IMR-90 (cell line): ENCODE results near the gene ITPR2. TPM values are rescaled to one million over a fixed set of nuclear protein-coding genes. Genes with fewer than 3 reads are reported as not detected.

ENCODE experiments used
- ATAC-seq: fragments of 200-7000 bp; cut with Tn5 transposase; 2 replicates; pipeline ENCODE4 v1.9.1; 2020; ENCODE audit warnings: low read depth, mild to moderate bottlenecking, moderate library complexity
- BruUV-seq: library from RNA; stranded (reverse); fragments of 400-500 nt; replicated peaks from 2 replicates; lab custom pipeline; 2021; lab: Mats Ljungman, UMichigan
- CTCF ChIA-PET: fragments of 300-600 bp; formaldehyde crosslinking; extraction: SDS; loops from one replicate; lab custom pipeline; 2021; ENCODE audit warnings: antibody characterized with exemption; lab: Yijun Ruan, JAX
- POLR2A ChIA-PET: fragments of 300-600 bp; sonication (Branson Sonifier 250); formaldehyde crosslinking; loops from one replicate; lab custom pipeline; 2022; ENCODE audit warnings: antibody characterized with exemption; ENCODE audit not compliant: unreplicated experiment; lab: Charles Lee
- DNase-seq: peaks from one replicate; pipeline ENCODE4 v3.0.0; 2013
- H2AFZ ChIP-seq: replicated peaks from 2 replicates; pipeline ENCODE3; 2013; ENCODE audit warnings: low read length, mild to moderate bottlenecking; ENCODE audit not compliant: poor library complexity
- H2AK5ac ChIP-seq: 2 replicates; pipeline ENCODE4 v1.6.1; 2013; ENCODE audit warnings: low read depth, low read length, inconsistent platforms
- H2AK9ac ChIP-seq: replicated peaks from 2 replicates; pipeline ENCODE3; 2013; ENCODE audit warnings: mild to moderate bottlenecking, low read depth, low read length, moderate library complexity; ENCODE audit not compliant: poor library complexity
- H2BK120ac ChIP-seq: 2 replicates; pipeline ENCODE4 v1.6.1; 2013; ENCODE audit warnings: low read depth, low read length, inconsistent platforms
- H2BK15ac ChIP-seq: 3 replicates; pipeline ENCODE4 v1.6.1; 2013; ENCODE audit warnings: low read depth, low read length, inconsistent platforms
- H2BK20ac ChIP-seq: 2 replicates; pipeline ENCODE4 v1.6.1; 2013; ENCODE audit warnings: low read depth, mild to moderate bottlenecking, inconsistent platforms, low read length, moderate library complexity
- H2BK5ac ChIP-seq: 2 replicates; pipeline ENCODE4 v1.6.1; 2013; ENCODE audit warnings: mild to moderate bottlenecking, low read depth, low read length, inconsistent platforms; ENCODE audit not compliant: poor library complexity, severe bottlenecking
- H3K14ac ChIP-seq: replicated peaks from 2 replicates; pipeline ENCODE4 v1.6.1; 2013; ENCODE audit warnings: low read depth, low read length, inconsistent platforms
- H3K18ac ChIP-seq: 2 replicates; pipeline ENCODE4 v1.6.1; 2013; ENCODE audit warnings: low read depth, low read length, control low read depth
- H3K23ac ChIP-seq: 2 replicates; pipeline ENCODE4 v1.6.1; 2013; ENCODE audit warnings: low read depth, low read length, inconsistent platforms
- H3K27ac ChIP-seq: 2 replicates; pipeline ENCODE4 v1.5.1; 2013; ENCODE audit warnings: mild to moderate bottlenecking, control low read depth, low read length; ENCODE audit not compliant: insufficient read depth
- H3K27me3 ChIP-seq: 2 replicates; pipeline ENCODE4 v1.6.1; 2013; ENCODE audit warnings: low read length; ENCODE audit not compliant: control insufficient read depth, insufficient read depth
- H3K36me3 ChIP-seq: 2 replicates; pipeline ENCODE4 v1.6.1; 2013; ENCODE audit warnings: low read length, mixed read lengths; ENCODE audit not compliant: control insufficient read depth, insufficient read depth
- H3K4ac ChIP-seq: 2 replicates; pipeline ENCODE4 v1.6.1; 2013; ENCODE audit warnings: low read depth, low read length, inconsistent platforms
- H3K4me1 ChIP-seq: 2 replicates; pipeline ENCODE4 v1.6.1; 2013; ENCODE audit warnings: low read length, mixed read lengths; ENCODE audit not compliant: control insufficient read depth, insufficient read depth
- H3K4me2 ChIP-seq: 2 replicates; pipeline ENCODE4 v1.6.1; 2013; ENCODE audit warnings: low read depth, mild to moderate bottlenecking, control low read depth, low read length, moderate library complexity
- H3K4me3 ChIP-seq: 2 replicates; pipeline ENCODE4 v1.5.1; 2013; ENCODE audit warnings: low read depth, mild to moderate bottlenecking, control low read depth, low read length, moderate library complexity; ENCODE audit not compliant: insufficient read depth
- H3K56ac ChIP-seq: 2 replicates; pipeline ENCODE4 v1.6.1; 2013; ENCODE audit warnings: low read length, inconsistent platforms; ENCODE audit not compliant: insufficient read depth; ENCODE audit errors: extremely low read depth
- H3K79me1 ChIP-seq, 2 experiments: 2 replicates each; pipeline ENCODE4 v1.6.1; 2013; ENCODE audit warnings: low read length in 2 of 2, inconsistent platforms in 1 of 2, low read depth in 1 of 2
- H3K9ac ChIP-seq: 2 replicates; pipeline ENCODE4 v1.6.1; 2013; ENCODE audit warnings: low read depth, low read length, control low read depth
- H3K9me1 ChIP-seq: 2 replicates; pipeline ENCODE4 v1.6.1; 2013; ENCODE audit warnings: low read length, inconsistent platforms; ENCODE audit not compliant: insufficient read depth
- H3K9me3 ChIP-seq: 2 replicates; pipeline ENCODE4 v1.6.1; 2013; ENCODE audit warnings: low read length; ENCODE audit not compliant: control insufficient read depth, insufficient read depth
- H4K20me1 ChIP-seq: 2 replicates; pipeline ENCODE4 v1.6.1; 2013; ENCODE audit warnings: low read length, inconsistent platforms; ENCODE audit not compliant: insufficient read depth
- H4K5ac ChIP-seq: 2 replicates; pipeline ENCODE4 v1.6.1; 2013; ENCODE audit warnings: mild to moderate bottlenecking, low read depth, low read length, control low read depth
- H4K8ac ChIP-seq, 2 experiments: 2 replicates each; pipeline ENCODE4 v1.6.1; 2013; ENCODE audit warnings: low read depth in 2 of 2, low read length in 2 of 2, control low read depth in 1 of 2, inconsistent platforms in 1 of 2
- H4K91ac ChIP-seq: 2 replicates; pipeline ENCODE4 v1.6.1; 2013; ENCODE audit warnings: low read depth, low read length, inconsistent platforms; ENCODE audit not compliant: insufficient read depth
- BHLHE40 ChIP-seq: fragments of 150-350 bp; IDR thresholded peaks from 2 replicates; pipeline ENCODE4 v1.6.1; 2016; ENCODE audit warnings: mild to moderate bottlenecking, low read depth, low read length
- CEBPB ChIP-seq: IDR thresholded peaks from 2 replicates; pipeline ENCODE4 v1.6.1; 2012; ENCODE audit warnings: low read depth, low read length, improper control_type of control experiment
- CHD1 ChIP-seq: IDR thresholded peaks from 2 replicates; pipeline ENCODE4 v1.6.1; 2012; ENCODE audit warnings: low read depth, low read length, improper control_type of control experiment
- FOS ChIP-seq: fragments of 150-350 bp; IDR thresholded peaks from 2 replicates; pipeline ENCODE4 v1.6.1; 2016; ENCODE audit warnings: low read depth, low read length
- MAFK ChIP-seq: IDR thresholded peaks from 2 replicates; pipeline ENCODE4 v1.6.1; 2012; ENCODE audit warnings: low read depth, low read length, improper control_type of control experiment
- MAZ ChIP-seq: IDR thresholded peaks from 2 replicates; pipeline ENCODE4 v1.6.1; 2012; ENCODE audit warnings: low read depth, mild to moderate bottlenecking, low read length, improper control_type of control experiment, moderate library complexity, borderline replicate concordance
- MXI1 ChIP-seq: IDR thresholded peaks from 2 replicates; pipeline ENCODE4 v1.6.1; 2012; ENCODE audit warnings: low read depth, mild to moderate bottlenecking, low read length, moderate library complexity, borderline replicate concordance
- NFE2L2 ChIP-seq: fragments of 150-350 bp; IDR thresholded peaks from 2 replicates; pipeline ENCODE4 v1.6.1; 2016; ENCODE audit warnings: low read depth, mild to moderate bottlenecking, low read length
- POLR2A ChIP-seq: IDR thresholded peaks from 2 replicates; pipeline ENCODE4 v1.6.1; 2012; ENCODE audit warnings: mild to moderate bottlenecking, low read depth, low read length
- RAD21 ChIP-seq: IDR thresholded peaks from 2 replicates; pipeline ENCODE4 v1.6.1; 2012; ENCODE audit warnings: low read length, improper control_type of control experiment
- RCOR1 ChIP-seq: IDR thresholded peaks from 2 replicates; pipeline ENCODE4 v1.6.1; 2012; ENCODE audit warnings: mild to moderate bottlenecking, low read length, improper control_type of control experiment; ENCODE audit not compliant: insufficient replicate concordance
- RFX5 ChIP-seq: IDR thresholded peaks from 2 replicates; pipeline ENCODE4 v1.8.0; 2012; ENCODE audit warnings: low read depth, mild to moderate bottlenecking, low read length, moderate library complexity
- SMC3 ChIP-seq: fragments of 150-350 bp; IDR thresholded peaks from 2 replicates; pipeline ENCODE4 v1.6.1; 2016; ENCODE audit warnings: low read depth, mild to moderate bottlenecking, antibody characterized with exemption, low read length, moderate library complexity
- WGBS, 2 experiments: methylation state at CpG; one replicate each; pipeline versions ENCODE4 v1.1.5 to v1.1.7; 2013; ENCODE audit warnings: missing lambda C conversion rate in 2 of 2; ENCODE audit not compliant: insufficient read length in 1 of 2; ENCODE audit errors: extremely low coverage in 2 of 2; 5-methylcytosine and 5-hydroxymethylcytosine counted together
- dilution Hi-C: fragments of 300-500 bp; cut with HindIII; formaldehyde crosslinking; loops from one replicate; pipeline ENCODE4 v1.14.3; 2018; ENCODE audit warnings: low sequenced_read_pairs; ENCODE audit not compliant: unreplicated experiment
- in situ Hi-C: fragments of 300-500 bp; cut with MboI; formaldehyde crosslinking; loops from 3 replicates; pipeline ENCODE4 v1.14.3; 2019; ENCODE audit warnings: low sequenced_read_pairs, inconsistent platforms, mixed read lengths
- intact Hi-C: fragments of 100-400 bp; cut with micrococcal nuclease; formaldehyde crosslinking; loops from 2 replicates; pipeline ENCODE4 v1.10.0; 2022
- polyA plus RNA-seq, 3 experiments: library from polyadenylated mRNA; depleted of rRNA; stranded (reverse); fragments of >200 nt; gene quantifications; 2 replicates each; pipeline ENCODE4 v1.2.3, GENCODE V29; 2012; ENCODE audit warnings: low replicate concordance in 1 of 3
- total RNA-seq: library from RNA; depleted of rRNA; stranded (reverse); fragments of >200 nt; gene quantifications from 2 replicates; pipeline ENCODE4 v1.2.3, GENCODE V29; 2012
- TF ChIP-seq, protein P1 (sequence below): fragments of 150-350 bp; IDR thresholded peaks from 2 replicates; pipeline ENCODE4 v1.6.1; 2017; ENCODE audit warnings: mild to moderate bottlenecking, antibody characterized with exemption, low read length, low read depth
- TF ChIP-seq, protein P2 (sequence below): conservative IDR thresholded peaks from 2 replicates; pipeline ENCODE4 v1.5.1; 2012; ENCODE audit warnings: mild to moderate bottlenecking, low read depth, low read length, improper control_type of control experiment
- TF ChIP-seq, protein P3 (sequence below): fragments of 150-350 bp; IDR thresholded peaks from 2 replicates; pipeline ENCODE4 v1.6.1; 2016; ENCODE audit warnings: low read depth, mild to moderate bottlenecking, low read length, moderate library complexity, borderline replicate concordance

The ITPR2 gene
- total and polyA plus RNA-seq, 2 of the 4 experiments (the other 2 are of a cell fraction), result 1.2 to 9.0 TPM

DNA sequence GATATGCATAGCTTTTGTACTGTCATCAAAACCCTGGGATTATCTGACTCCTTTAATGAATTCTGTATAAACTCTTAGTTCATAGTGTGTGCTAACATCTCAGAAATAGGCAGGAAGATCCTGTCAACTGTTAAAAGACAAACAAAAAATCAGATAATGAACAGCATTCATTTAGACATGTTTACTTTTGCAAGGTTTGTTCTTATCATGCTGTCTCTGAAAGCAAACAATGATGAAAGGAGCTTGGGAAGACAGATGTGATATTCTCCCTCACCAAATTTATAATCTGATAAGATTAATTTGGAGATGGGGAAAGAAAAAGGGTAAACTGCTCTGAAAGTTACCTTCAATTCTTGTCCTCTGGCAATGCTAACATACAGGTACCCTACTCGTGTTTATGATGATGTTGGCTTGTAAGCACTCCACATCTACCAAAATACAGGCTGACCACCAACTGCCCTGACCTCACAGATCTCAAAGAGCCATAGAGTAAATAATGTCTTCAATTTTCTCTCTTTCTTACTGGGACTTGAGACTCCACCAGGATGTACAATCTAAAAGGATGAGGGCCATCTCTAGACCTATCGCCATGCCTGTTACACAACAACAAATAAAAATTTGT lies 403.8 kb downstream of the ITPR2 start:
- Histone ChIP-seq H4K8ac (no peak overlapping the region), H3K4me2 (no peak overlapping the region), H3K18ac (peak overlapping the region; percentile 29; the same call in 1 of the 2 replicates), H3K9me1 (no peaks in the 10 kb centered on the region; the same call in 1 of the 2 replicates), H3K4me1 (peaks cover 2% of the 10 kb centered on the region; the same call in 1 of the 2 replicates), H3K56ac (no peak overlapping the region), H3K27ac (no peak overlapping the region), H4K20me1 (no peaks in the 10 kb centered on the region), H3K36me3 (no peaks in the 10 kb centered on the region), H3K27me3 (no peaks in the 10 kb centered on the region), H2BK120ac (no peak overlapping the region), H4K5ac (no peak overlapping the region), H3K9ac (no peak overlapping the region), H3K23ac (no peak overlapping the region), H2BK15ac (0 out of 3 replicates have a peak overlapping the region, but pooled peaks have one; percentile 17), H2BK20ac (0 out of 2 replicates have a peak overlapping the region, but pooled peaks have one; percentile 36), H3K79me1 (no peaks in the 10 kb centered on the region), H3K9me3 (no peaks in the 10 kb centered on the region), H2AK5ac (no peak overlapping the region), H3K4me3 (no peak overlapping the region), H4K91ac (no peak overlapping the region), H3K4ac (no peak overlapping the region), H2AK9ac (no peak overlapping the region), H3K14ac (no peak overlapping the region; the same call in 1 of the 2 replicates), H2AFZ (no peak overlapping the region), H2BK5ac (no peak overlapping the region)
- no peak for DNase-seq
- ATAC-seq, result peak; percentile 24; the same call in 1 of the 2 replicates
- WGBS, 2 experiments, result no CpG with 5 or more reads among the region's 2 CpGs
- ChIA-PET POLR2A (no interaction called here), CTCF (no interaction called here)
- no TSS peak for BruUV-seq
- dilution Hi-C loops, result no loop called here
- intact Hi-C loops, result loop anchor here (5.0 kb wide), 1 partner anchor 37 kb away; no protein-coding TSS in a partner anchor
- TF ChIP-seq MAFK (no peak), CEBPB (no peak), NFE2L2 (no peak), BHLHE40 (no peak), FOS (no peak), MAZ (no peak), CHD1 (no peak), MXI1 (no peak), POLR2A (no peak), RFX5 (no peak), SMC3 (no peak), RCOR1 (no peak), RAD21 (no peak)
- TF ChIP-seq, protein P1, sequence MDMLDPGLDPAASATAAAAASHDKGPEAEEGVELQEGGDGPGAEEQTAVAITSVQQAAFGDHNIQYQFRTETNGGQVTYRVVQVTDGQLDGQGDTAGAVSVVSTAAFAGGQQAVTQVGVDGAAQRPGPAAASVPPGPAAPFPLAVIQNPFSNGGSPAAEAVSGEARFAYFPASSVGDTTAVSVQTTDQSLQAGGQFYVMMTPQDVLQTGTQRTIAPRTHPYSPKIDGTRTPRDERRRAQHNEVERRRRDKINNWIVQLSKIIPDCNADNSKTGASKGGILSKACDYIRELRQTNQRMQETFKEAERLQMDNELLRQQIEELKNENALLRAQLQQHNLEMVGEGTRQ, result no peak
- TF ChIP-seq, protein P2, sequence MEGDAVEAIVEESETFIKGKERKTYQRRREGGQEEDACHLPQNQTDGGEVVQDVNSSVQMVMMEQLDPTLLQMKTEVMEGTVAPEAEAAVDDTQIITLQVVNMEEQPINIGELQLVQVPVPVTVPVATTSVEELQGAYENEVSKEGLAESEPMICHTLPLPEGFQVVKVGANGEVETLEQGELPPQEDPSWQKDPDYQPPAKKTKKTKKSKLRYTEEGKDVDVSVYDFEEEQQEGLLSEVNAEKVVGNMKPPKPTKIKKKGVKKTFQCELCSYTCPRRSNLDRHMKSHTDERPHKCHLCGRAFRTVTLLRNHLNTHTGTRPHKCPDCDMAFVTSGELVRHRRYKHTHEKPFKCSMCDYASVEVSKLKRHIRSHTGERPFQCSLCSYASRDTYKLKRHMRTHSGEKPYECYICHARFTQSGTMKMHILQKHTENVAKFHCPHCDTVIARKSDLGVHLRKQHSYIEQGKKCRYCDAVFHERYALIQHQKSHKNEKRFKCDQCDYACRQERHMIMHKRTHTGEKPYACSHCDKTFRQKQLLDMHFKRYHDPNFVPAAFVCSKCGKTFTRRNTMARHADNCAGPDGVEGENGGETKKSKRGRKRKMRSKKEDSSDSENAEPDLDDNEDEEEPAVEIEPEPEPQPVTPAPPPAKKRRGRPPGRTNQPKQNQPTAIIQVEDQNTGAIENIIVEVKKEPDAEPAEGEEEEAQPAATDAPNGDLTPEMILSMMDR, result no peak
- TF ChIP-seq, protein P3, sequence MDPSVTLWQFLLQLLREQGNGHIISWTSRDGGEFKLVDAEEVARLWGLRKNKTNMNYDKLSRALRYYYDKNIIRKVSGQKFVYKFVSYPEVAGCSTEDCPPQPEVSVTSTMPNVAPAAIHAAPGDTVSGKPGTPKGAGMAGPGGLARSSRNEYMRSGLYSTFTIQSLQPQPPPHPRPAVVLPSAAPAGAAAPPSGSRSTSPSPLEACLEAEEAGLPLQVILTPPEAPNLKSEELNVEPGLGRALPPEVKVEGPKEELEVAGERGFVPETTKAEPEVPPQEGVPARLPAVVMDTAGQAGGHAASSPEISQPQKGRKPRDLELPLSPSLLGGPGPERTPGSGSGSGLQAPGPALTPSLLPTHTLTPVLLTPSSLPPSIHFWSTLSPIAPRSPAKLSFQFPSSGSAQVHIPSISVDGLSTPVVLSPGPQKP, result no peak
- in situ Hi-C loops, result no loop called here
